ELF-1 (cell line): ENCODE data around the gene RAPGEF6.
A peak's percentile ranks its signal among the peaks of the same experiment; 100 is the strongest.
"Not testable (repeated sequence)": the region's sequence is repeated elsewhere in the genome, so short reads cannot be mapped to it uniquely, and the experiment has no call there.

Experiments used
- DNase-seq: peaks from one replicate; pipeline ENCODE4 v3.0.0-alpha.2; 2016; ENCODE audit warnings: low read depth, low spot score

Gene RAPGEF6

DNA sequence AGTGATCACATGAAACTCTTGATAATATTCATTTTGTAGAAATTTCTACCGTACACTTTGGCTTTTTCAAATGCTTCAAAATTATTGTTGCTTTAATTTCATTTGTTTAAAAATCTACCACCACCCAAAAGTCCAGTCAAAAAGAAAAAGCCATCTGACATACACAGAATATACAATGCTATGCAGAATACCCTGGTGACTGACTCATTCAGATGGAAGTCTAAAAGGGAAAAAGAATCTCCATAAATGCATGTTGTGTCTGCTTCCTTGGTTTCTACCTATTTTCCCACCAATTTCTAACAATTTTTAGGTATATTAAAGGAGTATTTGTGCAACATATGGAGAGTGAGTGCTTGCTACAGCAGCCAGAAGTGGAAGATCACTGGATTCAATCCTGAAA, 9.3 kb upstream of the RAPGEF6 start:
- no peak for DNase-seq

DNA sequence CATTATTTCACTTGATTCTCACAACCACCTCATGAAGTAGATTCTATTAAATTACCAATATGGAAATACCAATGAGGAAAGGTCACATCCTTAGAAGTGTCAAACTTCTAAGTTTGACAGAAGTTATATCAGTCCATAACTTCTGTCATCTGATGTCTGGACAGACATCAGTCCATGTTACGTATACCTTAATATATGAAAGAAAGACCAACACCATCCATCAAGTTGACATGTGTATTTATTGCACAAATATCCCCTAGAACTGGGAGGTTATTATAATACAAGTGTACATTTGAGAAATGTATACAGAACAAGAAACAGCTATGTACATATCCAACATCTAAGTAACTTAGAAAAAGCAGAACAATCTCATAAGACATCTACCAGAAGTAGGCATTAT, 6.5 kb upstream of the RAPGEF6 start:
- DNase-seq: no peak

- no peak for DNase-seq
Measured at GRCh38 chr5:131640043-131640856, 5.2 kb upstream of the RAPGEF6 start.

- no peak for DNase-seq
Measured at GRCh38 chr5:131639148-131639547, 4.1 kb upstream of the RAPGEF6 start.

GRCh38 chr5:131637694-131638093, 2.7 kb upstream of the RAPGEF6 start:
- no peak for DNase-seq

DNA sequence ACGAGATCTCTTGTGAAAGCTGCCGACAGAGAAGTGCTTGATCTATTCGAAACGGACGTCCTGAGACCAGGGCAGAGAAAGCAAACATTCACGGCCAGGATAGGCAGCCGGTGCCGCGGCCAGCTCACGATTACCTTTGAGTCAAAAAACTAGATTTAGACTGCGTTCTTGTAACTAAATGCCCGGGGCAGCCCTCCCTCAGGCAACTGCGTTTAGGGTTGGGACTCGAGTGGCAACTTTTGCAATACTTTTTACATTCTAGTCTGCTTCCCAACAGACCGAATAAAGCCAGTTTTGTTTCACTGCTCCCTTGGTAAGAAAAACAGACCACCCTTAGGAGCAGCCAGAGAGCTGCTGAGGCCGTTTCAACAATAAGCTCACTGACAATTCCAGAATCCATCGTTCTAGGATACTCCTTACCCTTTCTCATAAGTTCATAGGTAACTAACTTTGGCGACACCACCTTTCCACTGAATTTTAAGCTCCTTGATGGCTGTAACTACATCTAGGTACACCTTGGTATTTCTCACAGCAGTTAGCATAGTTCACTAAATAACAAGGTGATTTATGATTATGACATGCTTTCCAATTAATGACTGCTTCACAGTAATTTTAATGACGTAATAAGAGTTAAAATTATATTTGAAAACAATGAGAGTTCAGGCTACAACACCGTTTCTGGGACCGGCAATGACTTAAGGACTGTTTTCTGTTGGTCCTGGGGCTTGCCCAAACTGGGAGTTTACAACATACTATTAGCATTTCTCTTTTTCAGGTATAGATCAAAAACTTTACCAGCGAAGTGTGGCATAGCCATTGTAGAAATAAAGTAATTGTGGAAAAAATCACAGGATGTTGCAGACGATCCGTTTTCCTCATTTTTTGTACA, 899 bp upstream of the RAPGEF6 start:
- DNase-seq: no peak

- peak; percentile 88 for DNase-seq
Measured at GRCh38 chr5:131634666-131634995, 398 bp downstream of the RAPGEF6 start.

- no peak for DNase-seq
Measured at GRCh38 chr5:131634238-131634637, 791 bp downstream of the RAPGEF6 start.

- no peak for DNase-seq
Measured at GRCh38 chr5:131633830-131634229, 1.2 kb downstream of the RAPGEF6 start.

GRCh38 chr5:131630963-131631350, 4.1 kb downstream of the RAPGEF6 start:
- DNase-seq: no peak

DNA sequence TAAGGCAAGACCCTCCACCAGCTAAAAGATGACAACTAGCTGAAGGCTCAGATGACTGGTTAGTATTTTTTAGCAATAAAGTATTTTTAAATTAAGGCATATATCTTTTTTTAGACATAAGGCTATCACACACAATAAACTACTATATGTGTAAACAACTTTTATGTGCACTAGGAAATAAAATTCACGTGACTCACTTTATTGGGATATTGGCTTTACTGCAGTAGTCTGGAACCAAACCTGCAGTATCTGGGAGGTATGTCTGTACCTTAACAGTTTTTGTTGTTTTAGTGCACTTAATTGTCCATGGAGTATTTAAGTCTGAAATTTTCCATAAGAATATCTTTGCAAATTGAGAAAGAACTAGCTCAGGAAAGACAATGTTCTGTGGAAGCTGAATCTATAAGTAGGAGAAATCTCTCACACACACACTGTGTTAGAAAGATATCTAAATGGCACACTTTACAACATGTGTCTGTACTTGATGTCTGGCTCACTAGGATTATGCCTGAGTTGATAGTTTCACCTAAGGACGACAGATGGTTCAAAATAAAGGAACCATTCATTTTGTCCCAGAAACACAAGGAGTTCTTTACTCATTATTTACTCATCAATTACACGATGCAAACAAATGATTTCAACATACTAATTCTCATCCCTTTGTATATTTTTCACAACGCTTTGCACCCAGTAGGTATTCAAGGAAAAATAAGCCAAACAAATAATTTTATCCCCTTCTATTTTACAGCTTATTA, 4.6 kb downstream of the RAPGEF6 start:
- DNase-seq: no peak

- no peak for DNase-seq
Measured at GRCh38 chr5:131628990-131629389, 6.0 kb downstream of the RAPGEF6 start.

DNA sequence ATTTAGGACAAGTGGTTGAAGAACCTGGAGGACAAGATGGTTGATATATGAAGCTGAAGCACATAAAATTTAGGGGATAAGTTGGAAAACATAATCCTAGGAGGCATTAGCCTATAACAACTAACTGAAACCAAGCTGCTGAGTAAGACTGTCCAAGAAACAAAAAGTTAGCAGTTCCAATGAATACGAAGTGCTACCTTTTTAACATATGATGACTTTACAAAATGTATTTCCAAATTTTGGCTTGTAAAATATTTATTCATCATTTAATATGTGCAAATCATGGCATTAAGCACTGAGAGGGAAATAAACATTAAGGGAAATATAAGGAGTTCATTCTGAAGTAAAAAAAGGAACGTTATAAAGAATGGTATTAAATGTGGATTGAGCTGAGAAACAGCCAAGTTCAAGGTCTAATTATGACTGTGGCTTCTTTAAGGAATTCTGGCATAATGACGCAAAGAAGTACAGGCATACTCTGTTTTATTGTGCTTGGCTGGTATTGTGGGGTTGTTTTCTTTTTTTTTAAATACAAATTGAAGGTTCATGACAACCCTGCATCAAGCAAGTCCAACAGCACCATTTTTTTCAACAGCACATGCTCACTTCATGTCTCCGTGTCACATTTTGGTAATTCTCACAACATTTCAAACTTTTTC, 7.7 kb downstream of the RAPGEF6 start:
- DNase-seq: no peak

- no peak for DNase-seq
Measured at GRCh38 chr5:131622633-131623032, 12.4 kb downstream of the RAPGEF6 start.

DNA sequence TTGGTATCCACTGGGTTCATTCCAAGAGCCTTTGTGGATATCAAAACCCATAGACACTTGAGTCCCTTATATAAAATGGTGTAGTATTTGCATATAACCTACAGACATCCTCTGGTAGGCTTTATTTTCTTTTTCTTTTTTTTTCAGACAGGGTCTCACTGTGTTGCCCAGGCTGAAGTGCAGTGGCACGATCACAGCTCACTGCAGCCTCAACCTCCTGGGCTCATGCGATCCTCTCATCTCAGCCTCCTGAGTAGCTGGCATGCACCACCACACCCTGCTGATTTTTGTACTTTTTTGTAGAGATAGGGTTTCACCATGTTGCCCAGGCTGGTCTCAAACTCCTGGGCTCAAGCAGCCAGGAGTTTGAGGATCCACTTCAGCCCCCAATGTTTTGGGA, 13.9 kb downstream of the RAPGEF6 start:
- DNase-seq: not testable (repeated sequence)

- no peak for DNase-seq
Measured at GRCh38 chr5:131619102-131619501, 15.9 kb downstream of the RAPGEF6 start.

- no peak for DNase-seq
Measured at GRCh38 chr5:131617140-131617822, 17.7 kb downstream of the RAPGEF6 start.

GRCh38 chr5:131615957-131616356, 19.1 kb downstream of the RAPGEF6 start:
- no peak for DNase-seq

DNA sequence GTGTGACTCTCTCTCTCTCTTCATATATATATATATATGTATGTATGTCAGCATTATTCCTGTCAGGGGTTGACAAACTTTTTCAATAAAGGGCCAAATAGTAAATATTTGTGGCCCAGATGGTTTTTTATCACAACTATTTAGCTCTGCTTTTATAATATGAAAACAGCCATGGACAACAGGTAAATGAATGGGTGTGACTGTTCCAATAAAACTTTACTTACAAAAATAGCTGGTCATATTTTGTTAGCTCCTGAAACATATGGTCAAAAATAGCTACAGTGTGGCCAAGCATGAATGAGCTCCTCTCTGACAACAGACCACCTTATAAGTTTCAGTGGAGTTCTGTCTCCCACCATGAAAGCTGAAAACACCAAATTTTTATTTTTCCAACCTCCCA, 21.6 kb downstream of the RAPGEF6 start:
- no peak for DNase-seq

DNA sequence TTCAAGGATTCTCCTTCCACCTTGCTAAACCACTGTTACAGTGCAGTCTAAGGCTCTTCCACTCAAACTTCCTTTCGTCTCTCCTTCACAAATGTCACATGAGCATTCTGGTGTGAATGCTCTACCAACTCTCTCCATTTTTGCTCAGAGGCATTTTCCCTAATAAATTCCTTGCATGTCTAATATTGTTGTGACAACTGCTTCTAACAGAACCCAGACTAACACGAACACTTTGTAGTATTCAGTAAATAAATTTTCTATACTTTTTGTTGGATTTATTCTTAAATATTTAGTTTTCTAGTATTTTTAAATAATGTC, 24.0 kb downstream of the RAPGEF6 start:
- DNase-seq: no peak
